Testis (tissue), 3 donors: ENCODE results near the gene UBE2QL1. TPM values are rescaled to one million over a fixed set of nuclear protein-coding genes. Genes with fewer than 3 reads are reported as not detected.

ENCODE experiments used
- DNase-seq: peaks from one replicate; pipeline ENCODE4 v3.0.0-alpha.2; 2019
- H3K27ac ChIP-seq, 2 donors: fragments of 200-600 bp; sonication (generic); one replicate each; pipeline ENCODE4 v1.5.1; 2019
- H3K27me3 ChIP-seq: fragments of 200-600 bp; sonication (generic); one replicate; pipeline ENCODE4 v1.5.1; 2019
- H3K36me3 ChIP-seq: fragments of 200-600 bp; sonication (generic); one replicate; pipeline ENCODE4 v1.5.1; 2017; ENCODE audit warnings: low read depth; ENCODE audit errors: missing control alignments
- H3K4me1 ChIP-seq: fragments of 200-600 bp; sonication (generic); one replicate; pipeline ENCODE4 v1.5.1; 2019
- H3K4me3 ChIP-seq, 2 donors: fragments of 200-600 bp; sonication (generic); one replicate each; pipeline ENCODE4 v1.5.1; 2017 to 2019
- H3K9me3 ChIP-seq: fragments of 200-600 bp; sonication (generic); one replicate; pipeline ENCODE4 v1.5.1; 2017
- POLR2A ChIP-seq: fragments of 450-650 bp; IDR thresholded peaks from one replicate; pipeline ENCODE4 v1.6.1; 2017; ENCODE audit warnings: antibody characterized with exemption, mild to moderate bottlenecking, moderate library complexity
- WGBS, 2 donors: methylation state at CpG; one replicate each; pipeline ENCODE4 v1.1.5; 2018; 5-methylcytosine and 5-hydroxymethylcytosine counted together
- intact Hi-C: fragments of 100-400 bp; cut with DNase I; formaldehyde crosslinking; loops from one replicate; pipeline ENCODE4 v1.15.1; 2023; ENCODE audit warnings: low total_unique reads
- polyA plus RNA-seq: library from polyadenylated mRNA; stranded (reverse); fragments of 350-450 nt; fragmentation: Illumina TruSeq; extraction: RNeasy Lipid Tissue Mini Kit (QIAGEN cat#74804); gene quantifications from one replicate; pipeline ENCODE4 v1.2.3, GENCODE V29; 2014; ENCODE audit warnings: low read depth, low replicate concordance; ENCODE audit not compliant: insufficient read depth
- total RNA-seq, 2 donors: library from RNA; depleted of rRNA; stranded (reverse); fragments of >200 nt; gene quantifications; one replicate each; pipeline ENCODE4 v1.2.3, GENCODE V29; 2016
- TF ChIP-seq, protein P1 (sequence below), 3 experiments: fragments of 450-650 bp in 2 of 3; fragments of 200-600 bp in 1 of 3; sonication (generic) in 1 of 3; IDR thresholded peaks; one replicate each; pipeline ENCODE4 v1.5.1; 2016 to 2019; ENCODE audit warnings: antibody characterized with exemption in 3 of 3, mild to moderate bottlenecking in 2 of 3, moderate library complexity in 1 of 3

UBE2QL1 gene
- total and polyA plus RNA-seq, 3 donors from 2014 or later, result 1.9 to 3.2 (median 2.0) TPM

GRCh38 chr5:6447384-6448140 lies 1.1 kb upstream of the UBE2QL1 start:
- intact Hi-C loops, result no loop called here
- WGBS, 2 donors, result 75 to 77% methylated on average over 5 to 7 of the region's 7 CpGs
- TF ChIP-seq, protein P1, sequence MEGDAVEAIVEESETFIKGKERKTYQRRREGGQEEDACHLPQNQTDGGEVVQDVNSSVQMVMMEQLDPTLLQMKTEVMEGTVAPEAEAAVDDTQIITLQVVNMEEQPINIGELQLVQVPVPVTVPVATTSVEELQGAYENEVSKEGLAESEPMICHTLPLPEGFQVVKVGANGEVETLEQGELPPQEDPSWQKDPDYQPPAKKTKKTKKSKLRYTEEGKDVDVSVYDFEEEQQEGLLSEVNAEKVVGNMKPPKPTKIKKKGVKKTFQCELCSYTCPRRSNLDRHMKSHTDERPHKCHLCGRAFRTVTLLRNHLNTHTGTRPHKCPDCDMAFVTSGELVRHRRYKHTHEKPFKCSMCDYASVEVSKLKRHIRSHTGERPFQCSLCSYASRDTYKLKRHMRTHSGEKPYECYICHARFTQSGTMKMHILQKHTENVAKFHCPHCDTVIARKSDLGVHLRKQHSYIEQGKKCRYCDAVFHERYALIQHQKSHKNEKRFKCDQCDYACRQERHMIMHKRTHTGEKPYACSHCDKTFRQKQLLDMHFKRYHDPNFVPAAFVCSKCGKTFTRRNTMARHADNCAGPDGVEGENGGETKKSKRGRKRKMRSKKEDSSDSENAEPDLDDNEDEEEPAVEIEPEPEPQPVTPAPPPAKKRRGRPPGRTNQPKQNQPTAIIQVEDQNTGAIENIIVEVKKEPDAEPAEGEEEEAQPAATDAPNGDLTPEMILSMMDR (IDR thresholded peaks at IDR 0.05), result no peak
- TF ChIP-seq POLR2A, result no peak

DNA sequence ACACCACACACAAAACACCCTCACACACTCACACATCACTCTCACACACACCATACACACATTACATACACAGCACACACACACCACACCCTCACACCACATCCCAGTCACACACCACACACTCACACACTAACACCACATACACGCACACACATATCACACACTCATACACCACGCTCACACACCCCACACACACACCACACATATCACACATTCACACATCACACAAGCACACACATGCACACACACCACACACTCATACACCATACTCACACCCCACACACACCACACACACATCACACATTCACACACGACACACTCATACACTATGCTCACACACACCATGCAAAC lies 543 bp upstream of the UBE2QL1 start:
- Histone ChIP-seq H3K27me3 (no peaks in the 10 kb centered on the region), H3K9me3 (no peaks in the 10 kb centered on the region), H3K27ac (no peak overlapping the region), H3K36me3 (no peaks in the 10 kb centered on the region), H3K4me1 (peaks cover 10% of the 10 kb centered on the region), H3K4me3 (no peak overlapping the region)
- WGBS, 2 donors, result 82 to 84% methylated on average over 3 of the region's 3 CpGs
- TF ChIP-seq POLR2A, result no peak
- TF ChIP-seq, protein P1 (IDR thresholded peaks at IDR 0.05), result no peak
- no peak for DNase-seq
- intact Hi-C loops, result no loop called here

More at GRCh38 chr5:6447384-6448140, 1.1 kb upstream of the UBE2QL1 start:
- Histone ChIP-seq H3K36me3 (no peaks in the 10 kb centered on the region), H3K27ac (no peak overlapping the region), H3K9me3 (no peaks in the 10 kb centered on the region), H3K4me3 (no peak overlapping the region), H3K4me1 (peaks cover 4% of the 10 kb centered on the region), H3K27me3 (no peaks in the 10 kb centered on the region)
- no peak for DNase-seq

DNA sequence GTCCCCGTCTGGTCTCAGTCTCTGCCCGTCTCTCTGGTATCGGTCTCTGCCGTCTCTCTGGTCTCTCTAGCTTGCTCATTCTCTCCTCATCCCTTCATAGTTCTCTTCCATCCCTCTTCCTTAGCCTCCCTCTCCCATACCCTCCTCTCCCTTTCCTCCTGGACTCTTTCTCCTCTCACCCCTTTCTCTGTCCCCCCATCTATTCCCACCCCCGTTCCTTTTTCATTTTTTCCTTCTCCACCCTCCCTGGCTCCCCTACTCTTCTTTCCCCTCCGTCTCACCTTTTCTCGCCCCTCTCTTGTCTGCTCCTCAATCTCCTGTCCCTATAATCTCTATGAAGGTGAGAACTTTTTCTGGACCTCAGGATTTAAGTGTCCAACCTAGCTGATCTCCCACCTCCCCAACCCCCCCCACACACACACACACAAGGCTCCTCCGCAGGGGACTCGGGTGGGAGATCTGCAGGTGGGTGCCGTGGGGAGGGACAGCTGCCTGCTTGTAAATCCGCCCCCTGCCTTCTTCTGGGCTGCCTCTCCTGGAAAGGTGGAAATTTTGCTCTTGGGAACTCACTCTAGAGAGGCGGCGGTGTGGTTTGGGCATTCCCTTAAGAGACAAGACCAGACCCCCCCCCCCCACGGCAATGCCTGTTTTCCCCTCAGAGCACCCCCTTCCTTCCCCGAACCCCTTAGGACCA lies 953 bp downstream of the UBE2QL1 start:
- intact Hi-C loops, result no loop called here
- Histone ChIP-seq H3K4me3 (peak overlapping the region; percentile 55 to 64), H3K9me3 (no peaks in the 10 kb centered on the region), H3K27ac (no peak overlapping the region), H3K4me1 (peaks cover 17% of the 10 kb centered on the region), H3K36me3 (no peaks in the 10 kb centered on the region), H3K27me3 (no peaks in the 10 kb centered on the region)
- TF ChIP-seq, protein P1 (IDR thresholded peaks at IDR 0.05), result no peak
- TF ChIP-seq POLR2A, result no peak
- DNase-seq, result no peak
- WGBS, 2 donors, result 8 to 9% methylated on average over 14 to 15 of the region's 15 CpGs

GRCh38 chr5:6450319-6450833 lies 1.7 kb downstream of the UBE2QL1 start:
- Histone ChIP-seq H3K4me3 (peak overlapping the region; percentile 29 to 55), H3K4me1 (peaks cover 19% of the 10 kb centered on the region), H3K36me3 (no peaks in the 10 kb centered on the region), H3K27ac (no peak overlapping the region), H3K27me3 (no peaks in the 10 kb centered on the region), H3K9me3 (no peaks in the 10 kb centered on the region)
- TF ChIP-seq, protein P1 (IDR thresholded peaks at IDR 0.05), result no peak
- no peak for DNase-seq
- WGBS, 2 donors, result 32 to 36% methylated on average over 9 of the region's 9 CpGs
- intact Hi-C loops, result no loop called here
